A673 (cell line): ENCODE measurements around the gene ONECUT1. TPM values are rescaled to one million over a fixed set of nuclear protein-coding genes. Genes with fewer than 3 reads are reported as not detected.

Experiments used
- BruUV-seq: library from RNA; stranded (reverse); fragments of 400-500 nt; replicated peaks from 2 replicates; lab custom pipeline; 2021; lab: Mats Ljungman, UMichigan
- CTCF ChIA-PET: fragments of 300-600 bp; sonication (Branson Sonifier 250); formaldehyde crosslinking; loops from one replicate; lab custom pipeline; 2022; ENCODE audit warnings: antibody characterized with exemption; lab: Charles Lee
- POLR2A ChIA-PET: fragments of 300-600 bp; sonication (Branson Sonifier 250); formaldehyde crosslinking; loops from one replicate; lab custom pipeline; 2022; ENCODE audit warnings: antibody characterized with exemption; ENCODE audit not compliant: low non-redundant PET; lab: Charles Lee
- DNase-seq: peaks from one replicate; pipeline ENCODE4 v3.0.0-alpha.2; 2015; ENCODE audit warnings: low spot score
- H3K27ac ChIP-seq: fragments of 200-600 bp; sonication (generic); 2 replicates; pipeline ENCODE4 v1.5.1; 2016; ENCODE audit warnings: mixed run types, low read depth, mild to moderate bottlenecking, mixed read lengths, antibody characterized with exemption, low read length; ENCODE audit not compliant: poor library complexity, severe bottlenecking
- H3K27me3 ChIP-seq: fragments of 200-600 bp; sonication (generic); replicated peaks from 2 replicates; pipeline ENCODE4 v1.6.1; 2017; ENCODE audit warnings: mixed run types, low read depth, mild to moderate bottlenecking, mixed read lengths, antibody characterized with exemption, low read length; ENCODE audit not compliant: insufficient read depth, poor library complexity
- H3K36me3 ChIP-seq: fragments of 200-600 bp; sonication (generic); 2 replicates; pipeline ENCODE4 v1.6.1; 2016; ENCODE audit warnings: mixed run types, mild to moderate bottlenecking, mixed read lengths, antibody characterized with exemption, low read length; ENCODE audit not compliant: insufficient read depth, poor library complexity, severe bottlenecking
- H3K4me1 ChIP-seq: fragments of 200-600 bp; sonication (generic); 2 replicates; pipeline ENCODE4 v1.6.1; 2017; ENCODE audit warnings: mixed run types, mild to moderate bottlenecking, mixed read lengths, antibody characterized with exemption, low read length; ENCODE audit not compliant: insufficient read depth, poor library complexity, severe bottlenecking
- H3K4me3 ChIP-seq: fragments of 200-600 bp; sonication (generic); 2 replicates; pipeline ENCODE4 v1.5.1; 2016; ENCODE audit warnings: low read depth, mixed run types, mild to moderate bottlenecking, mixed read lengths, low read length; ENCODE audit not compliant: poor library complexity, severe bottlenecking
- H3K9me3 ChIP-seq: fragments of 200-600 bp; sonication (generic); 2 replicates; pipeline ENCODE4 v1.6.1; 2016; ENCODE audit warnings: mixed run types, low read depth, mild to moderate bottlenecking, mixed read lengths, antibody characterized with exemption, low read length; ENCODE audit not compliant: poor library complexity, severe bottlenecking
- CTCF ChIP-seq: fragments of 300-800, 200-600 bp; sonication (generic); conservative IDR thresholded peaks from 2 replicates; pipeline ENCODE4 v1.5.1; 2017; ENCODE audit warnings: low read depth, mild to moderate bottlenecking, antibody characterized with exemption, low read length, moderate library complexity, mixed read lengths
- EZH2 ChIP-seq: fragments of 200-600 bp; sonication (generic); IDR thresholded peaks from 2 replicates; pipeline ENCODE4 v1.6.1; 2017; ENCODE audit warnings: borderline replicate concordance, low read depth, mild to moderate bottlenecking, mixed read lengths, antibody characterized with exemption, low read length; ENCODE audit not compliant: poor library complexity, severe bottlenecking
- intact Hi-C: fragments of 100-400 bp; cut with micrococcal nuclease; formaldehyde crosslinking; loops from one replicate; pipeline ENCODE4 v1.10.0; 2022; ENCODE audit not compliant: unreplicated experiment
- total RNA-seq: library from RNA; stranded (reverse); gene quantifications from 2 replicates; pipeline ENCODE4 v1.2.3, GENCODE V29; 2021

ONECUT1 gene
- total RNA-seq, 1 experiment from 2014 or later = not detected

- Histone ChIP-seq H3K4me3 (no peak overlapping the region), H3K9me3 (no peaks in the 10 kb centered on the region), H3K27ac (no peak overlapping the region), H3K36me3 (no peaks in the 10 kb centered on the region), H3K27me3 (no peaks in the 10 kb centered on the region), H3K4me1 (no peaks in the 10 kb centered on the region)
- TF ChIP-seq EZH2 (no peak), CTCF (no peak)
- no peak for DNase-seq
- no TSS peak for BruUV-seq
- intact Hi-C loops = no loop called here
- ChIA-PET CTCF (no interaction called here), POLR2A (no interaction called here)
Measured at GRCh38 chr15:52717481-52717880, 72.7 kb downstream of the ONECUT1 start.

- CTCF ChIA-PET = interaction anchor here (0.6 kb wide), 1 partner anchor 19 kb away, joined by 8 read pairs; no protein-coding TSS in a partner anchor
- H3K36me3 ChIP-seq = no peaks in the 10 kb centered on the region
- no peaks in the 10 kb centered on the region for H3K9me3 ChIP-seq
- BruUV-seq = no TSS peak
- POLR2A ChIA-PET = no interaction called here
- no peak overlapping the region for H3K4me3 ChIP-seq
- intact Hi-C loops = no loop called here
- TF ChIP-seq CTCF = no peak
- no peak for TF ChIP-seq EZH2
- no peak for DNase-seq
- H3K4me1 ChIP-seq = no peaks in the 10 kb centered on the region
- no peak overlapping the region for H3K27ac ChIP-seq
- no peaks in the 10 kb centered on the region for H3K27me3 ChIP-seq
Measured at GRCh38 chr15:52716536-52716935, 73.6 kb downstream of the ONECUT1 start.

GRCh38 chr15:52715411-52715810, 74.7 kb downstream of the ONECUT1 start:
- TF ChIP-seq CTCF = no peak
- TF ChIP-seq EZH2 = no peak
- no peak overlapping the region for H3K4me3 ChIP-seq
- ChIA-PET CTCF (no interaction called here), POLR2A (no interaction called here)
- H3K9me3 ChIP-seq = no peaks in the 10 kb centered on the region
- H3K27me3 ChIP-seq = no peaks in the 10 kb centered on the region
- no peaks in the 10 kb centered on the region for H3K4me1 ChIP-seq
- BruUV-seq = no TSS peak
- H3K36me3 ChIP-seq = no peaks in the 10 kb centered on the region
- intact Hi-C loops = no loop called here
- no peak overlapping the region for H3K27ac ChIP-seq
- DNase-seq = no peak
